ENCODE data around the gene SLC6A6.

Gene SLC6A6

DNA sequence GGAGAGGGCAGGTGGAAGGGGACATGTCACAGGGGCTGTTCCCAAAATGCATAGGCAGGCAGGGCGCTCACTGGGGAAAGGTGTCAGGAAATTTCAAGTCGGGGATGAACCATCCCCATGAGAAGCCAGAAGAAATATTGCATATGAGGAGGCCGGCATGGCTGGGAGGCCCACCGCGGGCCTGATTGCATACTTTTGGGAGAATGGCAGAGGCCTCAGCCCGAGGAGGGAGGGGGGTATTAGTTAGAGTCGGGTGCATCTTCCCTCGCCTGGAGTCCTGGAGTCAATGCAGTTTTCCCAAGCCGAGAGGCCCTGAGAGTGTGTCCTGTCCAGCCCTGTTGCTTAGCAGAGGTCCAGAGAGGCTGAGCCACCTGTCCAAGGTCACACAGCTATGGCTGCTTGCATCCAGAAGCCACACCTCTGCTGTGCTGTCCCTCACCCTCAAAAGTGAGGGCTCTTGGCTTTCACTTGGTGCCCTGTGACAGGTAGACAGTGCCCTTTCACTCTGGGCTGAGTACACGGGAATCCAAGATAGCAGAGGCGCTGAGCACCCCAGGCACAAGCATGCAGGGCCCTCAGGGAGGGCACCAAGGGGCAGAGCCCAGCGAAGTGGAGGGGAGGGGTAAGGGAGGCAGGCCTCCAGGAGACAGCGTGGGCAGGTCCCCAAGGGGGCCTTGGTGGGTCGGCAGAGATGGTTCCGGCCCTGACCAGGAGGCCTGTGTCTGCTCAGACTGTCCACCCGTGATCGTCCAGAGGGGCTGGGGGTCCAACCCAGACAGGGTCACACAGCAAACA is 89.2 kb downstream of the SLC6A6 start:
- Histone ChIP-seq H3K9me3 (no peaks in the 10 kb centered on the region), H3K4me1 (no peaks in the 10 kb centered on the region), H3K4me3 (ENCODE audit: low read depth, low read length) (no peak overlapping the region), H3K27me3 (no peaks in the 10 kb centered on the region), H3K36me3 (no peaks in the 10 kb centered on the region)
- no peak for DNase-seq
- TF ChIP-seq, protein P1, sequence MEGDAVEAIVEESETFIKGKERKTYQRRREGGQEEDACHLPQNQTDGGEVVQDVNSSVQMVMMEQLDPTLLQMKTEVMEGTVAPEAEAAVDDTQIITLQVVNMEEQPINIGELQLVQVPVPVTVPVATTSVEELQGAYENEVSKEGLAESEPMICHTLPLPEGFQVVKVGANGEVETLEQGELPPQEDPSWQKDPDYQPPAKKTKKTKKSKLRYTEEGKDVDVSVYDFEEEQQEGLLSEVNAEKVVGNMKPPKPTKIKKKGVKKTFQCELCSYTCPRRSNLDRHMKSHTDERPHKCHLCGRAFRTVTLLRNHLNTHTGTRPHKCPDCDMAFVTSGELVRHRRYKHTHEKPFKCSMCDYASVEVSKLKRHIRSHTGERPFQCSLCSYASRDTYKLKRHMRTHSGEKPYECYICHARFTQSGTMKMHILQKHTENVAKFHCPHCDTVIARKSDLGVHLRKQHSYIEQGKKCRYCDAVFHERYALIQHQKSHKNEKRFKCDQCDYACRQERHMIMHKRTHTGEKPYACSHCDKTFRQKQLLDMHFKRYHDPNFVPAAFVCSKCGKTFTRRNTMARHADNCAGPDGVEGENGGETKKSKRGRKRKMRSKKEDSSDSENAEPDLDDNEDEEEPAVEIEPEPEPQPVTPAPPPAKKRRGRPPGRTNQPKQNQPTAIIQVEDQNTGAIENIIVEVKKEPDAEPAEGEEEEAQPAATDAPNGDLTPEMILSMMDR (IDR thresholded peaks at IDR 0.05; ENCODE audit: low read depth, low read length), result no peak

DNA sequence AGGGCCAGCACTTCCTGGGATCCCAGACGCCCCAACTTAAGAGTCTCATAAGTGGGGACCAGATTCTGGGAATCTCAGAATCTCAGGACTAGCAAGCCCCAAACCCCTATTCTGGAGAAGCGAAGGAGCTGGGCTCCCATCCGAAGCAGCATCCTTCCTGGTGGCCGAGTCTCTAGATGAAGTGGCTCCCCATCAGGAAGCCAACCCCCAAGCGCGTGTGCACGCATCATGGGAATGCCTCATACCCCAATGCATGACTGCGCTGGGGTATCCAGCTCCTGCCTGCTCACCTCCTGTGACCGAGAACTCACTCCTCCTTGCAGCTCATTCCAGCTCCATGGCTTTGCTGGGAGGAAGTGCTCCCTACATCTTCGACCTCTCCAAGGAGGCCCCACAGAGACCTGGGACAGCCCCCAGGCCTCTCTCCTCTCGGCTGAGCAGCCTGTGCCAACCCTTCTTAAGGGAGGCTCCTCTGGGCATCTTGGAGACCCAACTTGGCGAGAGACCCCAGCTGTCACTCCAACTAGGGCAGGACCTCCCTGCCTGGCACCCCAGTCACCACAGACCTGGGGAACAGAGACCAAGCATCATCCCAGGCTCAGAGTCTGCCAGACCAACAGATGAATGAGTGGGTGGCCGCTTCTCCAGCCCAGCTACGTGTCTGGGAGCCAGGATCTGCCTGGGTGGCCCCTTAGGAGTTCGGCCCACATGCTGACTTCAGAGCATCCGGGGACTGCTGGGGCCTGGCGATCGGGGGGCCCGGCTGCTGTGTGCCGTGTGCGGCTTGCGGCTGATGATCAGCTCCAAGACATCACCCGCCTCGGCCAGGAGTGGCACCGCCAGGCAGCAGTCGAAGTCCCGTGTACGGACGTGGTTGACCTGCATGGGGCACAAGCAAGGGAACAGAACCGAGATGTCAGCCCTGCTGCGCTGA is 90.8 kb downstream of the SLC6A6 start:
- TF ChIP-seq, protein P1 (IDR thresholded peaks at IDR 0.05; ENCODE audit: low read depth, low read length), result no peak
- H3K36me3 ChIP-seq, result no peaks in the 10 kb centered on the region
- H3K9me3 ChIP-seq, result no peaks in the 10 kb centered on the region
- H3K4me3 ChIP-seq (ENCODE audit: low read depth, low read length), result no peak overlapping the region
- no peaks in the 10 kb centered on the region for H3K27me3 ChIP-seq
- DNase-seq, result no peak
- H3K4me1 ChIP-seq, result no peaks in the 10 kb centered on the region

DNA sequence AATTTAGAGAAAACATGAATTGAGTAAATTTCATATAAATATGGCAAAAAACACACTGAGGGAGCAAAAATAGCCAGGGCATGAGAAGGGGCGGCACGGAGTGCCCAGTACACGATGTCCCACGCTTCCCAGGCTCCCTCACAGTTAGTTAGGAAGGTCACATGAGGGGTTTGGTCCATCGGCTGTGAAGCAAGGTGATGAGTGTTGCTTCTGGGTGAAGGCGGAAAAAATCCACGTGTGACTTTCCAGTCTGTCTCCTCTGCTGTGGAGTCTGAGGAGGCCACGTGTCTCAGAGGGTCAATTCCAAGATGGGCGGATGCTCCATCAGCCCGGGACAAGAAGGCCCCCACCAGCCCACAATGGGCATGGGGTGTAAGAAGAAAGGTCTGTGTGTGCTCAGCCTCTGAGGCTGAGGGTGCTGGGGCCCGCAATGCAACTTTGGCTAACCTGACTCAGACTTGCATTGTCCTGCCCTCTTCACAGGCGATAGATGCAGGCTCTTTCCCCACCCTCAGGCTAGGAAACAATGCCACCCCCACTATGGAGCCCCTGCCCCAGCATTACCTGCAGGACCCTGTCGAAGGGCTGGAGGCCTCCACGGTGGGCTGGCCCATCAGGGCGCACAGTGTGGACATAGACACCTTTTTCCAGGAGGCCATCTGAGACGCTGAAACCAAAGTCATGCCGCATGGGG is 92.0 kb downstream of the SLC6A6 start:
- no peaks in the 10 kb centered on the region for H3K36me3 ChIP-seq
- no peaks in the 10 kb centered on the region for H3K27me3 ChIP-seq
- no peak overlapping the region for H3K4me3 ChIP-seq (ENCODE audit: low read depth, low read length)
- no peaks in the 10 kb centered on the region for H3K9me3 ChIP-seq
- TF ChIP-seq, protein P1 (IDR thresholded peaks at IDR 0.05; ENCODE audit: low read depth, low read length), result no peak
- no peaks in the 10 kb centered on the region for H3K4me1 ChIP-seq
- DNase-seq, result no peak

DNA sequence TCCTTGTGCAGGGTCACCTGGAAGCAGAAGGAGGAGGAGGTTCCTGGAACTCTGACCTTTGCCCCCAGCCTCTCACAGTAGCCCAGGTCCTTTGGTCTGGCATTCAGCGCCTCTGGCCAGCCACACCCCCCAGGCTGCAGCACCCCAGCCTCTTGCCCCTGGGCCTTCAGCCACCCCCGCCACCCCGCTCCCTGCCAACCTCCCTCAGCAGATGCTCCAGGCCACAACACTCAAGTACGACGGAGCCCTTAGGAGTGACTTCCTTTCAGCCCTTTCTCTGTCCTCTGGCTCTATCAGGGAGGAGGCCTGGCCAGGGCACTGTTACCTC is 92.5 kb downstream of the SLC6A6 start:
- DNase-seq, result no peak
- Histone ChIP-seq H3K27me3 (no peaks in the 10 kb centered on the region), H3K9me3 (no peaks in the 10 kb centered on the region), H3K4me3 (ENCODE audit: low read depth, low read length) (no peak overlapping the region), H3K4me1 (no peaks in the 10 kb centered on the region), H3K36me3 (no peaks in the 10 kb centered on the region)
- TF ChIP-seq, protein P1 (IDR thresholded peaks at IDR 0.05; ENCODE audit: low read depth, low read length), result no peak

DNA sequence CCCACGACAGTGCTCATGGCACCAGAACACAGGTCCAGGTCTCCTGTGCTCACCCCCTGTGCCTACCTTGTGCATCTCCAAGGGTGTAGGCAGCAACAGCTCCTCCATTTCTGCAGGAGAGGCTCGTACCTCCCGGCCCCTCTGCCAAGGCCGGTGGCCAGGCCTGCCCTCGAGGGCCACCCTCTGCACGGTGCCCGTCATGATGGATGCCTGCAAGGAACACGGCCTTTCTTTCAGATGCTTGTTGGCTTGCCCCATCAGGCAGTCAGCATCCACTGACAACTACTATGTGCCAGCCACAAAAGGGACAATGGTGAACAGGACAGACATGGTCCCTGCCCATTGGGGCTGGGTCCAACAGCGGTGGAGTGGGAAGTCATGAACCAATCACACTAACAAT is 93.9 kb downstream of the SLC6A6 start:
- Histone ChIP-seq H3K9me3 (no peaks in the 10 kb centered on the region), H3K4me3 (ENCODE audit: low read depth, low read length) (no peak overlapping the region), H3K36me3 (no peaks in the 10 kb centered on the region), H3K27me3 (no peaks in the 10 kb centered on the region), H3K4me1 (no peaks in the 10 kb centered on the region)
- no peak for DNase-seq
- TF ChIP-seq, protein P1 (IDR thresholded peaks at IDR 0.05; ENCODE audit: low read depth, low read length), result no peak

Data from BE2C (cell line).